Putamen (tissue), 1 donor: ENCODE data around the gene GRIK1.

Experiments
- DNase-seq: peaks from one replicate; pipeline ENCODE4 v3.0.0-alpha.2; 2016; ENCODE audit warnings: low spot score

GRIK1 gene

DNA sequence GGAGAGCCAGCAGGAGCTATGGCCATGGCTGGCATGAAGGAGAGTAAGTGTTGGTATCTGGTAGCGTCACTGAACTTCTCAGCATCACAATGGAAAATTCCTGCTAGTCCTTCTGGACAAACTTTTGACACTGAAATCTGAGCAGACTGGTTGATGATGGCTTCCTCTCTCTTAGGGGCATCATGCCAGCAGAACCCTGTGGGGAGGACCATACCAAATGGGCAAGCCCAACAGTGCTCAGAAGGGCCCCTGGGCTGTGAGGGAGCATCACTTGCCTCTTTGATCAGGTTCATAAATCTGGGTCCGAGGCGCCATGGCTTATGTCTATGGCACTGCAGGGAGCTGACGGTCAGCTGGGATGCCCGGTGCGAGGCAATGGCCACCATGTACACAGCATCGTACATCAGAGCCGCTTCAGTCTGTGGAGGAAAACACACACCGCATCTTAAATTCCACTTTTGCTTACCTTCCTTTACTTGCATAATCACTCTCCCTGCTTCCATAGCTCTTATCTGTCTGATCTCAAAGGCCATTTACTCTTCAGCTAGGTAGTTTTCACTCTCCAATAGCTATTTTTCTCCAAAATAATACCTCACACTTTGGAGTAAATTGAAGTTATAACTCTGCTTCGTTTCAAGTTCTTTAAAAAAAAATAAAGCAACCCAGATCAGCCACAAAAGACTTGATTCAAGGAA, 297.1 kb downstream of the GRIK1 start:
- DNase-seq = no peak

DNA sequence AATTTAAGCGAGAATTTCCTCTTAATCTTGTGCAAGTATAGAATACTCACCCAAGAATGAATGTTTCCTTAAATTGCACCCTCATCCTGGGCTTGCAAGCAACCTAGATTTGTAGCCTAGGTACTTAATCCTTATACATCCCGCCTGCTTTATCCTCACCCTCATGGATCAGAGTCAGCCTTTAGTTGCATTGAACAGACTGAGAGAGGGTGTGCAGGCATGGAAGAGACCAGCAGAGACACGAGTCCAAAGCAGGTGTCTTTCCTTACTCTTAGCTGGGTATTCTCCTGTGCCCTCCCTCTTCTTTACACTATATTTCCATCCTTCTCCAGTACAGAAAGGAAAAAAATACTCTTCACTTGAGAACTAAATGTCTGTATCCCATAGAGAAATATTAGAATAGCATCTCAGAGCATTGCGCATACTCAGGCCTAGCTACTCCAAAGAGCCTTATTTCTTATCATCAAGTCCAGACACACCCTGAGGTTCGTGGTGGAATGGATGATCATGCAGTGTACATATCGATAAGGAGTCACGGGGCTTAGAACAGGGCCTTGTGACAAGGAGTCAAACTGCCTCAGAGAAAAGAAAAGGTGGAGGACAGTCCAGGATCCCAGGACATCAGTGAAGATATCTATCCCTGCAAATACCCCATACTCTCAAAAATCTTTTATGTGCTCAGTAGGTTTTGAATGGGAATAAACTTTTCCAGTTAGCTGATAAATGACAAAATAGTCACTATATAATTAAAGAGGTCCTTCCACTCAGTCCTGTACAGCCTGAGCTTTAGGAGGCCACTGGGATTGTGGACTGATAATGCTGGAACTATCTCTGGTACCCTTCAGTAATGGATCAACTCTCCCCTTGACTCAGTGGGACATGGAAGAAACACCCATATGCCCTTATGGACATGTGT, 297.9 kb downstream of the GRIK1 start:
- no peak for DNase-seq

DNA sequence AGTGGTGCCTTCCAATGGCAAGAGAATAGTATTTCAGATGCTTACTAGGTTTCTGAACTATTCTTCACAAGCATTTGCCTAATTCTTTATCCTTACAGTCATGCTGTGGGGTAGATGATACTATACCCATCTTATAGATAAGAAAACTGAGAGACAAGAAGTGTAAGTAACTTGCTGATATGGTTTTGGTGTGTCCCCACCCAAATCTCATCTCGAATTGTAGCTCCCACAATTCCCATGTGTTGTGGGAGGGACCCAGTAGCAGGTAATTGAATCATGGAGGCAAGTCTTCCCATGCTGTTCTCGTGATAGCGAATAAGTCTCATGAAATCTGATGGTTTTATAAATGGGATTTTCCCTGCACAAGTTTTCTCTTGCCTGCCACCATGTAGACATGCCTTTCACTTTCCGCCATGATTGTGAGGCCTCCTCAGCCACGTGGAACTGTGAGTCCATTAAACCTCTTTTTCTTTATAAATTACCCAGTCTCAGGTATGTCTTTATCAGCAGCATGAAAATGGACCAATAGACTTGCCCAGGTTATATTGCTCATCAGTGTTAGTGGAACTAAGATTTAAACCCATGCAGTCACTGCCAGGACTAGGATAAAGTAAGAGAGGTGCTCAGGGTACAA, 298.7 kb downstream of the GRIK1 start:
- DNase-seq = no peak

DNA sequence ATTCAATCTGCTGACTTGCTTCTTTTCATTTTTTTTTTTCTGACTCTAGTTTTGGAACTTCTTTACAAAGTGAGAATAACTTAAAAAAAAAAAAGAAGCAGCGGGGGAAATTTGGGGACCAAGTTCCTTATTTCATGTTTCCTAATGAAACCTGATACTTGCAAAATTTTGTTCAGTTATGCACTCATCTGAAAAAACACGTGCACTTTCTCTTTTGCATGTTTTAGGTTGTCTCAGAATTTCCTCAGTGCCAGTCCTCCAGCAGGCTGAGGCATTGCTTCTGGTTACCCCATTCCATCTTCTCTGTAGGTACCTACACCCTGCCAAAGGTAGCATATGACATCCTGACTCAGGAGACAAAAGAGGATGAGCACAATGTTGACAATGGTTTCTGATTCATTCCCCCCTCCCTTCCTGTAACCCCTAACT, 299.7 kb downstream of the GRIK1 start:
- DNase-seq = no peak

DNA sequence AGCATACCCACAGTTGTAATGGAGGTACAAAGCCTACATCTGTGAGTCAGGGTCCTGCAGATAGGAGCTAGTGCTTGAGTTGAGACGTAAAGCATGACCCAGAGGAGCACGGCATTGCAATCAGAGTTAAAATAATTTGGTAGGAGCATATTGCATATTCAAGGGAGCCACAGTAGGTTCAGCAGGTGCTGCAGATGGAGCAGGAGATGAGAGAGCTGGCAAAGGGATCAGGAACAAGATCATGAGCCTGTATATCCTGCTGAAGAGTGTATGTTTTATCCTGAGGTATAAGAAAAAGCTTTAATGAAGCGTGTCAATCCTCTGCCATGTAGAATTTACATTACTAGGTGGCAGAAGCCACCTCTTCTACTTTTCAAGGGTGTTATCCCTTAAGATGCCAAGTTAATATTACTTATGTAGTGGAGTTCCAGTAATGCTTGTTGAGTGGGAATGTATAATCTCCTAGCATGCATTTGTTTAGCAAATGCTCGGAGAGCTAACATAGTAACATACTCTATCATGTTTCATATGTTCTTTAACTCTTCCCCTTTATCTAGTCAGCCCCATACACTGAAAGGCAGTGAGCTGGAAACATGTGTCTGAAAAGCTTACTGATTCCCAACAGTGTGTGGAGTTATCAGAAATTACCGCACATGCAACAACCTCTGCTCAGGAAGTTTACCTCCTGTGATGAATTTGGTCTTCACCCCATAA, 300.3 kb downstream of the GRIK1 start:
- no peak for DNase-seq

DNA sequence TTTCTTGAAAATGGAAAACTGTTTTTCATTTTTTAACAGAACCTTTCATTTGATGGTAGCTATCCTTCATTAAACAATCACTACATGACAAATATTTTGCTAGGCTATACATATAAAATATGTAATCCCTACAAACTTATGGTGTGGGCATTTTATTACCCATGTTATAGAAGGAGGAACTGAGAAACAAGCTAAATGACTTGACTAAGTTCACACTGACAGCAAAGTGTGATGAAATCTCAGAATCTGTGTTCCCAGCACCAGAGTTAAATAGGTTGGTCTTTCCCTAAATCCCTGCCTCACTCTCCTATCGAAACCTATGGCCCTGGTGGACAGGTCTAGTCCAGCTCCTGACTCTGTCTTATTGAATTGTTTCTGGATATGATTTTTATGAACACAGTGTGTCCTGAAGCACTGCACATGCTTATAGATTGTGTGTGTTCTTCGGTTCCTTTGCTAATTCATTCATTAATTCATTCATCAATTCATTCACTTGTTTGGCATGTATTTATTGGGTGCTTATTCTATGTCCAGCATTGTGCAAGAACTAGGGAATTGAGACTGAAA, 301.0 kb downstream of the GRIK1 start:
- no peak for DNase-seq

DNA sequence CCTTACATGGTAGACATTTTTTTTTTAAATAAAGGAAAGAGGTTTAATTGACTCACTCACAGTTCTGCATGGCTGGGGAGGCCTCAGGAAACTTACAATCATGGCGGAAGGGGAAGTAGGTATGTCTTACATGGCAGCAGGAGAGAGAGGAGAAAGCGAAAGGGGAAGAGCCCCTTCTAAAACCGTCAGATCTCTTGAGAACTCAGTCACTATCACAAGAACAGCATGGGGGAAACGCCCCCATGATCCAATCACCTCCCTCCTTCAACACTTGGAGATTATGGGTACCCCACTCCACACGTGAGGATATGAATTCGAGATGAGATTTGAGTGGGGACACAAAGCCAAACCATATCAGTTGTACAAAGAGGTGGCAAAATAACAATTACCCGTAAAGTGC, 301.7 kb downstream of the GRIK1 start:
- no peak for DNase-seq

DNA sequence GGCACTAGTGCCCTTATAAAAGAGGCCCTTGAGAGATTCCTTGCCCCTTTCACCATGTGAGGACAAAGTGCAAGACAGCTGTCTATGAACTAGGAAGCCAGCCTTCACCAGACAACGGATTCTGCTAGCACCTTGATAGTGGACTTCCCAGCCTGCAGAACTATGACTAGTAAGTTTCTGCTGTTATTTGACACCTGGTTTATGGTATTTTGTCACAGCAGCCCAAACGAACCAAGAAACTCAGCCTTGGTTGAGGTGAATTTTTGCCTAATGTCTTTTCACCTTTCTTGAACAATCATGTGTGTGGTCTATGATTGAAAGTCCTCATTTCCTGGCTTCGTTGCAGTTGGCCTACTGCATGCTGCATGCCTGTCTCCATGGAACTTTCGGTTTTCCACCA, 302.2 kb downstream of the GRIK1 start:
- DNase-seq = no peak

DNA sequence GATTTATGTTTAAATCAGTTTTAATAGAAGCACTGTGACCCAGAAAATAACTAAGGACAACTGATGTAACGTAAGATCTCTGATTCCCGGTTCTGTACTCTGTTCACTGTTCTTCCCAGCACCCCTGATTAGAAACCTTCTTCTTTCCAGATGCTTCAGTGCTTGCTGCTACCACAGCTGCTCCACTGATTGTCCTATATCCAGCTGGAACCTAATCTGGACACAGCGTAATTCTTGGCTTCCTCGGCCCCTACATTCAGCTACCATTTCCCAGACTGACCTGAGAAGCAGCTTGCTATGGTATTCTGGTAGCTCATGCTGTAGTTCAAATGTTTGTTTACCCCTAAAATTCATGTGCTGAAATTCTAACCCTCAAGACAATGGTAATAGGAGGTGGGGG, 302.7 kb downstream of the GRIK1 start:
- DNase-seq = no peak

DNA sequence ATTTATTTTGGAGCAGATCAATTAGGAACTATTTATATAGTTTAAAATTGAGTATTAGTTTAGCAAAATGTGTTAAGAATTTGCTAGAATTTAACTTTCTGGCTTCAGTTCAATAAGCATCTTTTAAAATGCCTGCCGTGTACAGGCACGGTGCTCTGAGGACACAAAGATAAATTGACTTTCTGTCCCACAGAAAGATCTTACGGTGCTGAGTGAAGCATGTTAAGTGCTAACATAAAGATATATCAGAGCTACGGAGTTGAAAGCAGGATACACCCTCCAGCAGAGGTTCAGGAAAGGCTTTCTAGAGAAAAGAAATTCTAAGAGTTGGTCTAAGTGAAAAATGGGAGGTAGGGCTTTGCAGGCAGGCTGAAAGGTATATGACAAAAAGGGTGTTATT, 305.4 kb downstream of the GRIK1 start:
- DNase-seq = no peak

DNA sequence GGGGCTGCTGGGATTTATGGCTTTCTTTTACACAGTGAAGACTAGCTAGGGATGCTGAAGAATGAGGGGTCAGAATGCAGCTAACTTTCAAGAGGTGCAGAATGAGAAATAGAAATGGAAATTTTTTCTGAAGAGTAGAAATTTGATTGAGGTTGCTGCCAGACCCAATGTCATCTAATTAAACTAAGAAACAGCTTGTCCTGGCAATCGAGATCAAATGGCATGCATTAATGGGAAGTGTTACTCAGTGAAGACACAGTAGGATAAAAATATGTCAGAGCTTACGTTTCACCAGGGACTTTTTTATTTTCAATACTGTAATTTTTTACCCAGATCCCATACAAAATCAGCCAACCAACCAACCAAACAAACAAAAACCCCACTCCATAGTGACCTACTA, 306.0 kb downstream of the GRIK1 start:
- no peak for DNase-seq

DNA sequence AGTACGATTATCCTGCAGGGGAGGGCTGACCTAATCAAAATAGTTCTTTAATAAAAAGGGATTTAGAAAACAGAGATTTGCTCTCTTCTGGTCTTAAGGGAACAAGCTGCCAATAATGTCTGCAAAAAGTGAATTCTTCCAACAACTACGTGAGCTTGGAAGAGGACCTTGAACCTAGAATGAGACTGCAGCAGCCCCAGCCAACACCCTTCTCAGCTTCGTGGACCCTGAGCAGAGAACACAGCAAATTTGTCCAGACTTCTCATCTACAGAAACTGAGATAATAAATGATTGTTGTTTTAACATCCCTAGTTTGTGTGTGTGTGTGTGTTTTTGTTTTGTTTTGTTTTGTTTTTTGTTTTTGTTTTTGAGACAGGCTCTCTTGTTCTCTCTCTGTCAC, 309.4 kb downstream of the GRIK1 start:
- no peak for DNase-seq

DNA sequence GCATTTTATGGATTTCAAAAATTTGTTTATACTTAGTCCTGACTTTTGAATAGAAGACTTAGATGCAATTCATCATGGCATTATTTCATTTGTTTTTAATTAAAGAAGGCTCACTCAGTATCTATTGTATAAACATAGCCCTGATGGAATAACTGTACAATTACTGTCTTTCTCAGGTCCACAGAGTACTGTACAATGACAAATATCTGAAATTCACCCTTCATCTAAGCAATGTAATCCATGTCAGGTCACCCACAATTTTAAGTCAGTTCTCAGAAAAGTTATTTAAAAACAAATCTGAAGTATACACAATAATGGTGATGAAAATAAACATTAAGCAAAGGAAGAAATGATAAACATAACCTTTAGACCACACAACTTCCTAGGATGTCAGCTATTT, 311.9 kb downstream of the GRIK1 start:
- DNase-seq = no peak

DNA sequence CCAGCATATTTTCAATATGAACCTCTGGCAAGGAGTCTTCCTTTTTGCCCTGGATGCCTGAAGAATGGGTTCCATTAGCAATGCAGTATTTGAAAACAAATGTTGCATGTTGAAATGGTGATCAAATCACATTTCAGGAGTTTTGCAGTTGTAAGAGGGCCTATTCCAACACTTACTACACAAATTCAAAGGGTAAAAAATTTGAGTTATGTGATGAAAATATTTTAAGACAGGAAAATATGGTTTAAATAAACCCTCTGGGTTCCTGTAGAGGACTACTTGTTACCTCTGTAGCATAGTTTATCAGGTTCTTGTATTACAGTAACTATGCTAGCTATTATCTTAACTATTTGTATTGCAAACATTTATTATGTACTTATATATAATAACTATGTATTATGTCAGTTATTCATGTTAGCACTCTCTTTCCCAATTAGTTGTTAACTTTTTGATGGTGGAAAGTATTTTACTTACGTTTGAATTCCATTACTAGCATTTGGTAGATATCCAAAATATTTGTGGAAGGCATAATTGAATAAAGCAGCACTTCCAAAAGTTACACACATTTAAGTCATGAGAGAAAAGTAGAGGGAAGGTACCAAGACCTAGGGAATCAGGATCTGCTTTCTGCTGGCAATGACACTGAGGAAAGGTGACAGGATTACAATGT, 312.9 kb downstream of the GRIK1 start:
- no peak for DNase-seq

DNA sequence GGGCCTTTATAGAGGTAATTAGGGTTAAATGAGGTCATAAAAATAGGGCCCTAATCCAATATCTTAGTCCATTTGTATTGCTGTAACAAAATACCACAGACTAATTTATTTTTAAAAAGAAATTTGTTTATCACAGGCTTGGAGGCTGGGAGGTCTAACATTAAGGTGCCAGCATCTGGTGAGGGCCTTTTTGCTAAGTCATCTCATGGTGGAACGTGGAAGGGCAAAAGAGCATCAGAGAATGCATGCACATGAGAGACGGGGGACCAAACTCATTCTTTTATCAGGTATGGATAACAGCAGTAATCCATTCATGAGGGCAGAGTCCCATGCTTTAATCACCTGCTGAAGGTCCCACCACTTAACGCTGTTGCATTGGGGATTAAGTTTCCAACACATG, 313.8 kb downstream of the GRIK1 start:
- no peak for DNase-seq

DNA sequence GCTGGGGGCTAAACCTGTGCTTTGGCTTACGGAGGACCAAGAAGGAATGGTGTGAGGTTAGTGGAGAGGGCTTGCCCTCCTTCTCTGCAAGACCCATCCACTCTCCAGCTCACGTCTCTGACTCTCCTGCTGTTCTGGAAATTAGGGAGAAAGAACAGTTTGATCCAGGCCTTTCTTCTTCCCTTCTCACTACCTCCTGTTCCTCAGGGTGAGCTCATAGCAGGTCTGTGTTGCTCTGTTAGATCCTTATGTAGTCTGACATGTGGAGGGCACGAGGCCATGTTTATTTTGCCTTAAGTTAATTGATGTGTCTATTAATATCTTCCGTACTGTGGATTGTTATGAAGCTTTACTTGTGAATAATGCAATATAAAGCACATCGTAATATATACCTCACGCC, 315.0 kb downstream of the GRIK1 start:
- DNase-seq = no peak

DNA sequence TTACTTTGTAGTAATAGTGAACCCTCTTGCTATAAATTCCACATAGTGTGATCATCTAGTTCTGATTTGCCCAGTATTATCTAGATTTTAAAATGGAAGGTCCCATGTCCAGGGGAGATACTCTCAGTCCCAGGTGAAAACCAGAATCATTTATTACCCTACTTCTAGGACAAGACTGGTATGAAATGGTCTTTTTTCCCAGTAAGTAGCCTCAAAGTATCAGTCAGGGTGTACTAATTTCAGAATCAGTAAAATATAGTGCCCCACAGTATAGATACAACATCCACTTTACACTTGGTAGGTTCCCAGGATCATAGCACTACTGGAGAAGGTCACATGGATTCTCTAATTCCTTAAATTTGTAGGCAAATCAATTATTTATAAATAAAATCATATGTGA, 318.3 kb downstream of the GRIK1 start:
- DNase-seq = no peak

DNA sequence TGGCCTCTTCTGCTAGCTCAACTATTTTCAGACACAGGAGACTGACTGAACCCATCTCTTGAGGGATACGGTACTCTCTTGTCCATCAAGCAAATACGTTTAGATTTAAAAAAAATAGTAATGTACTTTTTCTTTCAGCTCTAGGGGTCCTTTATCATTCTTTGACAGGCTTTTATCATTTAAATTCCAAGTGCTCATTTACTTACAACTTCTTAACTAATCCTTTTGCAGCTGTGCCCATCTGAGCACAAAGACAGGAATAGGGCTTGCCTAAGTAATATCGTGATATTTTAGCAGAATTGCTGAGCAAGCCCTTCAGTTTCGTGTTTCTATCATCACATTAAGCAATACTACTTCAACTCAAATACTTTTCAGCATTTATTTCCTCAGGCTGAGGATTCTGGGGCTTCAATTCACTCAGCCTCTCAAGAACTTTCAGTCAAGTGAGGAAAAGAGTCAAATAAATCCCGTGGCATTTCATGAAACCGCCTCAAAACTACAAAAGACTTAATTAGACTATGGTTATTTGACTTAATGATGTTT, 323.5 kb downstream of the GRIK1 start:
- no peak for DNase-seq

DNA sequence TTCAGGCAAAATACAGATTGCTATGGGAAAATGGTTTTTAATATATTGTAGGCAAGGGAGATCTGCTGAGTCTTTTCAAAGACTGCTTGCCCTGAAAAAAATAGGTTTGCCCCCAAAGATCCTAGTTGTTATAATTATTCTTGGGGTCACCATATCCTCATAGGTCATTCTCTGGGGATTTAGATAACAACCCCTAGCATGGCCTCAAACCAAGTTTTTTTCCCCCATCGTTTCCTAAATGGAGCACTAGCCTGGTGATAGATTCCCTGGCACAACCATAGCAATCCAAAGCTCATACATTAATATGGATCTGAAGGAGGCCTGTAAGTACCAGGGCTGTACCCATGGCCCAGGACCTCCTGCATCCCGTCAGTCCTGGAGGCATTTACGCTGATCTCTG, 325.9 kb downstream of the GRIK1 start:
- no peak for DNase-seq

DNA sequence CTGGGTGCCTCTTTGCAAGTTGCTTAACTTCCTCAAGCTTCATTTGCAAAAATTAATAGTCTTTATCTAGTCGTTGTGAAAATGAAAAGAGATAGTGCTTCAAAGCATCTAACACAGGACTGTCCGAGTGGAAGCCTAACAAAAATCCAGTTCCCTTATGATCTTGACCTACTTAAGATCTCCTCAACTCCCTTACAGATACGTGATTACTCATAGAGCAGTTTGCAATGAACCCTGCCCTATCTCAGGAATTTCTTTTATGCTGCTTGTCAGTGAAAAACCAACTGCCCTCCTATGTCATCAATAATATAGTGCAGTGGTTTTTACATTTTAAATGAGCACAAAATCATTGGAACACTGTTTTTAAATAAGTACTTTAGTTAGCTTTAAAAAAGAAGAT, 326.8 kb downstream of the GRIK1 start:
- DNase-seq = no peak

DNA sequence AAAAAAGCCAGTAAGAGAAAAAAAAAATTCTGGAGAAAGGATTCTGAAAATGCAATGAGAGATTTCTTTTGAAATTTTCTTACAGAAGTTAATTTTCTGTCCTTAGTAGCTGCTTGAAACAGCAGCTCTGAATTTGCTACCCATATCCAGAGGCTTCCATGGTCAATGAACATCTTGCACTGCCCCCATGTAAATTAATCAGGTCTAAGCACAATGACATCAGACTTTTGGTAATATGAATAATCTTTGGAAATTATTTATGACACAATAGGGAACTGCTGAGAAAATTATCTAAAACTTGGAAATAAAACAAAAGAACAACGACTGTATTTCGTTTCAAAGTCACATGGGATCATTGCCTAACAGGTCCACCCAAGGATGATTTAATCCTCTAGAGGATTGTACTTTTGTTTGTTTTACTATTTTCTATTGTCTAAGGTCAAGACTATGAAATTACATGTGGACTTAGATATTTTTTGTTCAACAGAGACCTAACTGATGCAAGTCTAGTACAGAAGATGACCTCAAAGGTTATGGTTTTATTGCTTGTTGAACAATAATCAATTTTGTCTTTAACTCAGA, 328.9 kb downstream of the GRIK1 start:
- DNase-seq = no peak
